MM.1S (cell line): Measurements from ENCODE around the gene UBE2J2.

Experiments
- EZH2 ChIP-seq: fragments of 300-600 bp; sonication (generic); optimal IDR thresholded peaks from 2 replicates; pipeline ENCODE3; 2017; ENCODE audit warnings: low read depth, mild to moderate bottlenecking, antibody characterized with exemption, low read length, mixed read lengths
- EZH2phosphoT487 ChIP-seq: fragments of 300-600 bp; sonication (generic); IDR thresholded peaks from 2 replicates; pipeline ENCODE4 v1.6.1; 2018; ENCODE audit warnings: antibody characterized with exemption, low read length
- TF ChIP-seq, protein P1 (sequence below): fragments of 300-600 bp; sonication (generic); IDR thresholded peaks from 2 replicates; pipeline ENCODE4 v1.5.1; 2016; ENCODE audit warnings: antibody characterized with exemption, low read length, mixed read lengths

DNA sequence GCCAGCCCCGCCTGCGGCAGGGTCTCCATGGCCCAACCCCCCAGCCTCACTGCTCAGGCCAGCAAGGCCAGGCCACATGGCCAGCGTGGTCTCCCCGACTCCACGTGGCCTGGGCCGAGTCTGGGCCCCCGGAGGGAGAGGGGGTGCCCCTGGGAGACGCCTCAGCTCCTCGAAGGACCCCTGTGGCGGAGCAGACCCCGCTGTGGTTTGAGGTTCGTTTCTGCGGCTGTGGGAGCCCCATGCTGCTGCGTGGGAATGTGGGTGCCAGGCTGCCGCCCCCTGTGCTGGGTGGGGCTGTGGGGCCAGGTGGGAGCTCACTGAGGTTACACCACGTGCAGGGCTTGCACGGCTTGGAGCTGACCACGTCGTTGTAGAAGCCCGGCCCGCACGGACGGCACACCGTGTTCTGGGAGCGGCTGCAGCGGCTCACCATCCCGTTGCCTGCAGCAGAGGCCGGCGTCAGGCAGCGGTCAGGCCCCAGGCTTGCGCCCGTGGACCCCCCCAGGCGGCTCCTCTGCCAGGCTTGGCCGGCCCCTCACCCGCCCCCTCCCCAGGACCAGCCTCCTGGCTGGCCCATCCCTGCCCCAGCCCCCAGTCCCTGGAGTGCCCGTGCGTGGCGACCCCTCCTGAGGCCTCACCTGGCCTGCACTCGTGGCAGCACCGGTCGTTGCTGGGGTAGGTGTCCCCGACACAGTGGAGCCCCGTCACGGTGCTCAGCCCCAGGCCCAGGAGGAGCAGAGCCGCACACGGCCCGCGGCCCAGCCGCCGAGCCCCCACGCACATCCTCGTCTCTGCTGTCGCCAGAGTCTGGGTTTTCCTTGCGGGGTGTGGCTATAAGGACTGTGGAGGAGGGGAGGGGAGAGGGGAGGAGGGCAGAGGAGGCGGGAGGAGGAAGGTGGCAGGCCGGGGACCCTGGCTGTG is 60.0 kb downstream of the UBE2J2 start, which contains the start of gene TNFRSF4:
- TF ChIP-seq, protein P1, sequence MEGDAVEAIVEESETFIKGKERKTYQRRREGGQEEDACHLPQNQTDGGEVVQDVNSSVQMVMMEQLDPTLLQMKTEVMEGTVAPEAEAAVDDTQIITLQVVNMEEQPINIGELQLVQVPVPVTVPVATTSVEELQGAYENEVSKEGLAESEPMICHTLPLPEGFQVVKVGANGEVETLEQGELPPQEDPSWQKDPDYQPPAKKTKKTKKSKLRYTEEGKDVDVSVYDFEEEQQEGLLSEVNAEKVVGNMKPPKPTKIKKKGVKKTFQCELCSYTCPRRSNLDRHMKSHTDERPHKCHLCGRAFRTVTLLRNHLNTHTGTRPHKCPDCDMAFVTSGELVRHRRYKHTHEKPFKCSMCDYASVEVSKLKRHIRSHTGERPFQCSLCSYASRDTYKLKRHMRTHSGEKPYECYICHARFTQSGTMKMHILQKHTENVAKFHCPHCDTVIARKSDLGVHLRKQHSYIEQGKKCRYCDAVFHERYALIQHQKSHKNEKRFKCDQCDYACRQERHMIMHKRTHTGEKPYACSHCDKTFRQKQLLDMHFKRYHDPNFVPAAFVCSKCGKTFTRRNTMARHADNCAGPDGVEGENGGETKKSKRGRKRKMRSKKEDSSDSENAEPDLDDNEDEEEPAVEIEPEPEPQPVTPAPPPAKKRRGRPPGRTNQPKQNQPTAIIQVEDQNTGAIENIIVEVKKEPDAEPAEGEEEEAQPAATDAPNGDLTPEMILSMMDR = no peak
- TF ChIP-seq EZH2 = no peak
- TF ChIP-seq EZH2phosphoT487 = no peak
